HEK293 (cell line): Measurements from ENCODE around the gene HECTD4.

Experiments
- CTCF ChIA-PET: fragments of 350-600 bp; formaldehyde crosslinking; extraction: SDS; loops from one replicate; lab custom pipeline; 2021; ENCODE audit warnings: antibody characterized with exemption; lab: Yijun Ruan, JAX
- POLR2A ChIA-PET: fragments of 300-600 bp; formaldehyde crosslinking; extraction: SDS; loops from one replicate; lab custom pipeline; 2020; ENCODE audit warnings: antibody characterized with exemption, inconsistent platforms; lab: Yijun Ruan, JAX
- H3K27ac ChIP-seq: fragments of 200-500 bp; sonication (Bioruptor generic); 2 replicates; pipeline ENCODE4 v1.5.1; 2014; ENCODE audit warnings: low read depth, low read length, control low read depth, inconsistent platforms; ENCODE audit errors: extremely low read depth
- H3K36me3 ChIP-seq, 2 experiments: fragments of 200-500 bp in 1 of 2; sonication (Bioruptor generic) in 1 of 2; 1 replicate in 1 of 2; 2 replicates in 1 of 2; pipeline ENCODE4 v1.5.1; 2014 to 2017; ENCODE audit warnings: inconsistent platforms in 2 of 2, low read length in 2 of 2; ENCODE audit not compliant: control insufficient read depth in 2 of 2, insufficient read depth in 1 of 2
- H3K4me1 ChIP-seq: fragments of 200-500 bp; sonication (Bioruptor generic); 2 replicates; pipeline ENCODE4 v1.5.1; 2014; ENCODE audit warnings: mild to moderate bottlenecking, low read length, inconsistent platforms; ENCODE audit not compliant: control insufficient read depth, insufficient read depth
- H3K4me3 ChIP-seq: 2 replicates; pipeline ENCODE4 v1.5.1; 2011; ENCODE audit warnings: low read depth, mild to moderate bottlenecking, control low read depth, low read length, moderate library complexity
- H3K9me3 ChIP-seq: fragments of 200-500 bp; sonication (Bioruptor generic); 2 replicates; pipeline ENCODE4 v1.5.1; 2014; ENCODE audit warnings: low read depth, low read length, inconsistent platforms; ENCODE audit not compliant: control insufficient read depth, insufficient read depth
- AEBP2 ChIP-seq: fragments of 450-650 bp; formaldehyde crosslinking; IDR thresholded peaks from 2 replicates; pipeline ENCODE4 v1.5.1; 2016; ENCODE audit warnings: missing biosample characterization, missing genetic modification characterization, borderline replicate concordance
- FEZF1 ChIP-seq: fragments of 450-650 bp; formaldehyde crosslinking; IDR thresholded peaks from 2 replicates; pipeline ENCODE4 v1.5.1; 2016; ENCODE audit warnings: missing biosample characterization, missing genetic modification characterization
- SP3 ChIP-seq: fragments of 450-650 bp; formaldehyde crosslinking; IDR thresholded peaks from 2 replicates; pipeline ENCODE4 v1.5.1; 2016; ENCODE audit warnings: missing biosample characterization, missing genetic modification characterization
- ZBTB26 ChIP-seq: fragments of 450-650 bp; formaldehyde crosslinking; optimal IDR thresholded peaks from 2 replicates; pipeline ENCODE3; 2016; ENCODE audit warnings: missing biosample characterization, mild to moderate bottlenecking, missing genetic modification characterization
- ZEB2 ChIP-seq: fragments of 450-650 bp; formaldehyde crosslinking; IDR thresholded peaks from 2 replicates; pipeline ENCODE4 v1.5.1; 2016; ENCODE audit warnings: missing biosample characterization, missing genetic modification characterization
- ZFP3 ChIP-seq: fragments of 450-650 bp; formaldehyde crosslinking; IDR thresholded peaks from 2 replicates; pipeline ENCODE4 v1.5.1; 2016; ENCODE audit warnings: low read depth, missing biosample characterization, missing genetic modification characterization
- ZIC2 ChIP-seq: fragments of 450-650 bp; formaldehyde crosslinking; IDR thresholded peaks from 2 replicates; pipeline ENCODE4 v1.5.1; 2016; ENCODE audit warnings: missing biosample characterization, missing genetic modification characterization
- ZNF202 ChIP-seq: fragments of 450-650 bp; formaldehyde crosslinking; IDR thresholded peaks from 2 replicates; pipeline ENCODE4 v1.5.1; 2016; ENCODE audit warnings: missing biosample characterization, missing genetic modification characterization, borderline replicate concordance
- ZNF311 ChIP-seq: fragments of 450-650 bp; formaldehyde crosslinking; IDR thresholded peaks from 2 replicates; pipeline ENCODE4 v1.5.1; 2017; ENCODE audit warnings: missing biosample characterization, missing genetic modification characterization, borderline replicate concordance
- ZNF350 ChIP-seq: fragments of 450-650 bp; formaldehyde crosslinking; IDR thresholded peaks from 2 replicates; pipeline ENCODE4 v1.5.0; 2017; ENCODE audit warnings: missing biosample characterization, mild to moderate bottlenecking, missing genetic modification characterization
- ZNF354C ChIP-seq: fragments of 450-650 bp; formaldehyde crosslinking; IDR thresholded peaks from 2 replicates; pipeline ENCODE4 v1.5.1; 2016; ENCODE audit warnings: missing biosample characterization, missing genetic modification characterization, low read depth, borderline replicate concordance
- ZNF362 ChIP-seq: fragments of 450-650 bp; formaldehyde crosslinking; IDR thresholded peaks from 2 replicates; pipeline ENCODE4 v1.5.1; 2016; ENCODE audit warnings: missing biosample characterization, missing genetic modification characterization
- ZNF423 ChIP-seq: fragments of 450-650 bp; formaldehyde crosslinking; IDR thresholded peaks from 2 replicates; pipeline ENCODE4 v1.5.1; 2016; ENCODE audit warnings: missing biosample characterization, missing genetic modification characterization
- ZNF521 ChIP-seq: fragments of 450-650 bp; formaldehyde crosslinking; IDR thresholded peaks from 2 replicates; pipeline ENCODE4 v1.5.1; 2017; ENCODE audit warnings: missing biosample characterization, mild to moderate bottlenecking, missing genetic modification characterization
- ZNF544 ChIP-seq: fragments of 450-650 bp; formaldehyde crosslinking; IDR thresholded peaks from 2 replicates; pipeline ENCODE4 v1.5.0; 2017; ENCODE audit warnings: missing biosample characterization, missing genetic modification characterization
- ZNF548 ChIP-seq: fragments of 450-650 bp; formaldehyde crosslinking; IDR thresholded peaks from 2 replicates; pipeline ENCODE4 v1.5.1; 2016; ENCODE audit warnings: missing biosample characterization, missing genetic modification characterization
- ZNF549 ChIP-seq: fragments of 450-650 bp; IDR thresholded peaks from 2 replicates; pipeline ENCODE4 v1.5.1; 2018; ENCODE audit warnings: missing biosample characterization, missing genetic modification characterization, mild to moderate bottlenecking, inconsistent platforms, moderate library complexity
- ZNF596 ChIP-seq: fragments of 450-650 bp; IDR thresholded peaks from 2 replicates; pipeline ENCODE4 v1.5.0; 2018; ENCODE audit warnings: missing biosample characterization, mild to moderate bottlenecking, missing genetic modification characterization, moderate library complexity
- ZNF624 ChIP-seq: fragments of 450-650 bp; formaldehyde crosslinking; IDR thresholded peaks from 2 replicates; pipeline ENCODE4 v1.5.1; 2017; ENCODE audit warnings: missing biosample characterization, missing genetic modification characterization
- ZNF654 ChIP-seq: fragments of 450-650 bp; formaldehyde crosslinking; IDR thresholded peaks from 2 replicates; pipeline ENCODE4 v1.5.1; 2016; ENCODE audit warnings: low read depth, missing biosample characterization, missing genetic modification characterization
- ZNF843 ChIP-seq: fragments of 450-650 bp; formaldehyde crosslinking; IDR thresholded peaks from 2 replicates; pipeline ENCODE4 v1.5.1; 2016; ENCODE audit warnings: missing biosample characterization, missing genetic modification characterization
- ZSCAN23 ChIP-seq: fragments of 450-650 bp; formaldehyde crosslinking; IDR thresholded peaks from 2 replicates; pipeline ENCODE4 v1.5.1; 2016; ENCODE audit warnings: missing biosample characterization, missing genetic modification characterization
- TF ChIP-seq, protein P1 (sequence below): fragments of 450-650 bp; formaldehyde crosslinking; IDR thresholded peaks from 2 replicates; pipeline ENCODE4 v1.5.1; 2017; ENCODE audit warnings: missing biosample characterization, missing genetic modification characterization
- TF ChIP-seq, protein P2 (sequence below): fragments of 450-650 bp; formaldehyde crosslinking; IDR thresholded peaks from 2 replicates; pipeline ENCODE4 v1.5.1; 2016; ENCODE audit warnings: missing biosample characterization, missing genetic modification characterization

Gene HECTD4

DNA sequence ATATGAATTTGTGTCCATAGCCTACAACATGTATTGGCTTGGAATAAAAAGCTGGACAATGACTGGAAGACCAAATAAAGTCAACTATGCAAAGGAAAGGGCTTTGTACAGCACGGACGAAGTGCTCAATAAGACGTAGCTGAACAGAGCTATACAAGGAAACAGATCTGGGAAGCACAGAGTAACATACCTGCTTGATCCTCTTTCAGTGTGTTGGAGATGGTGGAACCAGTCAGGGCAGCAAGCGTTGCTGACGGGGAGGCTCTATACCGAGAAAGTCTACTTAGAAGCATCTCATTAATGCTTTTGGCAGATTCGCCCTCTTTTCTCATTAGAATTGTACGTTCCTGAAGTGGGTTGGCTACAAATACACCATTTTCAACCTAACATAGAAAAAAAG is 99.3 kb downstream of the HECTD4 start (continued):
- TF ChIP-seq, protein P1, sequence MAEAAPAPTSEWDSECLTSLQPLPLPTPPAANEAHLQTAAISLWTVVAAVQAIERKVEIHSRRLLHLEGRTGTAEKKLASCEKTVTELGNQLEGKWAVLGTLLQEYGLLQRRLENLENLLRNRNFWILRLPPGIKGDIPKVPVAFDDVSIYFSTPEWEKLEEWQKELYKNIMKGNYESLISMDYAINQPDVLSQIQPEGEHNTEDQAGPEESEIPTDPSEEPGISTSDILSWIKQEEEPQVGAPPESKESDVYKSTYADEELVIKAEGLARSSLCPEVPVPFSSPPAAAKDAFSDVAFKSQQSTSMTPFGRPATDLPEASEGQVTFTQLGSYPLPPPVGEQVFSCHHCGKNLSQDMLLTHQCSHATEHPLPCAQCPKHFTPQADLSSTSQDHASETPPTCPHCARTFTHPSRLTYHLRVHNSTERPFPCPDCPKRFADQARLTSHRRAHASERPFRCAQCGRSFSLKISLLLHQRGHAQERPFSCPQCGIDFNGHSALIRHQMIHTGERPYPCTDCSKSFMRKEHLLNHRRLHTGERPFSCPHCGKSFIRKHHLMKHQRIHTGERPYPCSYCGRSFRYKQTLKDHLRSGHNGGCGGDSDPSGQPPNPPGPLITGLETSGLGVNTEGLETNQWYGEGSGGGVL (tag by site-specific recombination): no peak
- TF ChIP-seq ZNF350 (tag by site-specific recombination) (no peak), ZBTB26 (tag by site-specific recombination) (no peak), ZNF423 (no peak), ZNF362 (tag by site-specific recombination) (no peak)
- TF ChIP-seq, all 188 proteins: peak for 0

GRCh38 chr12:112275836-112276235 is 106.4 kb downstream of the HECTD4 start:
- Histone ChIP-seq H3K36me3 (peaks cover 10 to 35% of the 10 kb centered on the region in 2 experiments), H3K4me3 (no peak overlapping the region), H3K9me3 (no peaks in the 10 kb centered on the region), H3K4me1 (peaks cover 5% of the 10 kb centered on the region; the same call in 1 of the 2 replicates), H3K27ac (no peak overlapping the region)
- ChIA-PET POLR2A (no interaction called here), CTCF (interaction anchor here (0.8 kb wide), 1 partner anchor 108 kb away, joined by 3 read pairs; no protein-coding TSS in a partner anchor)
- TF ChIP-seq ZNF521 (no peak), ZNF354C (no peak), ZSCAN23 (tag by site-specific recombination) (no peak), AEBP2 (no peak), ZNF549 (no peak), FEZF1 (tag by site-specific recombination) (no peak), ZEB2 (tag by site-specific recombination) (no peak), ZNF311 (tag by site-specific recombination) (no peak), ZNF624 (tag by site-specific recombination) (no peak), ZFP3 (tag by site-specific recombination) (no peak), ZNF843 (tag by site-specific recombination) (no peak), ZNF544 (tag by site-specific recombination) (no peak), ZNF202 (no peak), ZNF548 (tag by site-specific recombination) (no peak), SP3 (tag by site-specific recombination) (no peak)

DNA sequence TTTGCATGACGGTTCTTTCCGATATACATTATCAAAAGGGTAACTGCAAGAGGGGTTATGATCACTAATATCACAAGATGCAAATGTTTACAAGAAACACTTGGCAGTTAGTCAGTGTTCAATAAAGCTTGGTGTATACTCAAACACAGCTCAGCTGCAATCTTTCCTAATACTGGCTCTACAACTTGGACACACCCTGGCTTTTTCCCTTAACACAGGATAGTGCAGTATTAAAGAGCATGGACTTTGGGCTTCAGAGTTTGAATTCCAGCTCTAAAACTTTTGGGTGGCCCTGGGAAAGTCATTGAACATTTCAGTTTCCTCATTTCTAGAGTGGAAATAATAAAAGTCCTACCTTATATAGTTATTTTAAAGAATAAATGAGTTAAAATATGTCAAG is 107.0 kb downstream of the HECTD4 start:
- no peak overlapping the region for H3K27ac ChIP-seq
- TF ChIP-seq, protein P2, sequence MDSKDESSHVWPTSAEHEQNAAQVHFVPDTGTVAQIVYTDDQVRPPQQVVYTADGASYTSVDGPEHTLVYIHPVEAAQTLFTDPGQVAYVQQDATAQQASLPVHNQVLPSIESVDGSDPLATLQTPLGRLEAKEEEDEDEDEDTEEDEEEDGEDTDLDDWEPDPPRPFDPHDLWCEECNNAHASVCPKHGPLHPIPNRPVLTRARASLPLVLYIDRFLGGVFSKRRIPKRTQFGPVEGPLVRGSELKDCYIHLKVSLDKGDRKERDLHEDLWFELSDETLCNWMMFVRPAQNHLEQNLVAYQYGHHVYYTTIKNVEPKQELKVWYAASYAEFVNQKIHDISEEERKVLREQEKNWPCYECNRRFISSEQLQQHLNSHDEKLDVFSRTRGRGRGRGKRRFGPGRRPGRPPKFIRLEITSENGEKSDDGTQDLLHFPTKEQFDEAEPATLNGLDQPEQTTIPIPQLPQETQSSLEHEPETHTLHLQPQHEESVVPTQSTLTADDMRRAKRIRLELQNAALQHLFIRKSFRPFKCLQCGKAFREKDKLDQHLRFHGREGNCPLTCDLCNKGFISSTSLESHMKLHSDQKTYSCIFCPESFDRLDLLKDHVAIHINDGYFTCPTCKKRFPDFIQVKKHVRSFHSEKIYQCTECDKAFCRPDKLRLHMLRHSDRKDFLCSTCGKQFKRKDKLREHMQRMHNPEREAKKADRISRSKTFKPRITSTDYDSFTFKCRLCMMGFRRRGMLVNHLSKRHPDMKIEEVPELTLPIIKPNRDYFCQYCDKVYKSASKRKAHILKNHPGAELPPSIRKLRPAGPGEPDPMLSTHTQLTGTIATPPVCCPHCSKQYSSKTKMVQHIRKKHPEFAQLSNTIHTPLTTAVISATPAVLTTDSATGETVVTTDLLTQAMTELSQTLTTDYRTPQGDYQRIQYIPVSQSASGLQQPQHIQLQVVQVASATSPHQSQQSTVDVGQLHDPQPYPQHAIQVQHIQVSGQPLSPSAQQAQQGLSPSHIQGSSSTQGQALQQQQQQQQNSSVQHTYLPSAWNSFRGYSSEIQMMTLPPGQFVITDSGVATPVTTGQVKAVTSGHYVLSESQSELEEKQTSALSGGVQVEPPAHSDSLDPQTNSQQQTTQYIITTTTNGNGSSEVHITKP: no peak
- TF ChIP-seq ZNF596: no peak
- no peak for TF ChIP-seq ZIC2 (tag by site-specific recombination)
- no peak for TF ChIP-seq ZNF654 (tag by site-specific recombination)
- peaks cover 10 to 41% of the 10 kb centered on the region in 2 experiments for H3K36me3 ChIP-seq
- H3K4me3 ChIP-seq: no peak overlapping the region
- H3K9me3 ChIP-seq: no peaks in the 10 kb centered on the region
- POLR2A ChIA-PET: no interaction called here
- H3K4me1 ChIP-seq: peaks cover under 1% of the 10 kb centered on the region; the same call in 1 of the 2 replicates
- CTCF ChIA-PET: interaction anchor here (0.7 kb wide), 1 partner anchor 8 kb away, joined by 3 read pairs; no protein-coding TSS in a partner anchor
